Motor neuron (in vitro differentiated cells): Measurements from ENCODE around the gene FNDC3A. TPM values are rescaled to one million over a fixed set of nuclear protein-coding genes. Genes with fewer than 3 reads are reported as not detected.

Experiments
- ATAC-seq, 8 experiments: fragments of 200-7000 bp; cut with Tn5 transposase; replicated peaks in 6 of 8; 2 replicates each; pipeline ENCODE4 v1.8.0; 2021; ENCODE audit warnings: mild to moderate bottlenecking in 8 of 8, moderate library complexity in 8 of 8
- H3K27ac ChIP-seq, 2 donors: fragments of 250-450 bp; sonication (Bioruptor Pico); 2 replicates each; pipeline ENCODE4 v1.9.0; 2021; ENCODE audit warnings: antibody characterized with exemption in 2 of 2, mild to moderate bottlenecking in 2 of 2, moderate library complexity in 1 of 2
- H3K4me1 ChIP-seq, 2 donors: fragments of 250-450 bp; sonication (Bioruptor Pico); replicated peaks in 1 of 2; 2 replicates each; pipeline ENCODE4 v1.6.1; 2021; ENCODE audit warnings: antibody characterized with exemption in 2 of 2, mild to moderate bottlenecking in 2 of 2, moderate library complexity in 1 of 2
- H3K4me3 ChIP-seq, 5 donors: fragments of 250-450 bp; sonication (Bioruptor Pico); 2 replicates each; pipeline ENCODE4 v1.9.0; 2021; ENCODE audit warnings: antibody characterized with exemption in 5 of 5, mild to moderate bottlenecking in 5 of 5, moderate library complexity in 4 of 5
- WGBS, 10 experiments: fragments of 450-650 bp; shearing (Covaris generic); methylation state at CpG; one replicate each; pipeline ENCODE4 v1.0.0; 2022; 5-methylcytosine and 5-hydroxymethylcytosine counted together
- in situ Hi-C, 9 experiments: fragments of 400-800 bp; cut with MboI; loops; one replicate each; pipeline ENCODE4 v1.15.0; 2021; ENCODE audit warnings: low sequenced_read_pairs in 9 of 9, low pct_unique_long_range_greater_than_20kb in 2 of 9; ENCODE audit not compliant: unreplicated experiment in 9 of 9
- total RNA-seq, 8 experiments: library from RNA; unstranded; fragments of 300-600 nt; gene quantifications; 2 replicates each; pipeline versions ENCODE4 v1.2.3 to v1.2.4, GENCODE V29; 2022

Gene FNDC3A
- total RNA-seq, 8 experiments from 2014 or later, result 41.0 to 83.4 (median 49.5) TPM

DNA sequence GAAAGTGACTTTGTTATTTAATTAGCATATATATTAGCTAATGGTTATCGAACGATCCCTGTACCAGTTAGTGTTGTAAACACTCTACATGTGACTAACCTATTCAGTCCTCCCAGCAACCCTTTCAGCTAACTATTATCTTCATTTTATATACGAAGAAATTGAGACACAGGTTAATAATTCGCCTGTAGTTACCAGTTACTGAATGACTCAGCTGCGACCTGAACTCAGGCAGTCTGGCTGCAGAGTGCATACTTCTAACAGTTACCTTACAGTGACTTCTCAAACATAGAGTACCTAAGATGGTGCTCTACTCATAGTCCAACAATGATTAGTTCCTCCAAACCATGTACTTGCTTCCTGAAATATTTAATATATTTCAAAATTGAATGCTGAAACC lies 117.7 kb downstream of the FNDC3A start:
- ATAC-seq, result no peak
- H3K27ac ChIP-seq, result no peak overlapping the region
- no peak overlapping the region for H3K4me3 ChIP-seq
- peaks cover 0 to 4% of the 10 kb centered on the region in 2 donors for H3K4me1 ChIP-seq
- in situ Hi-C loops, result no loop called here
- 45 to 96% (median 91%) methylated on average over 2 to 5 of the region's 5 CpGs; no CpG with 5 or more reads in 1 of the 10 experiments for WGBS, 10 experiments

GRCh38 chr13:49097374-49097773 lies 121.7 kb downstream of the FNDC3A start:
- in situ Hi-C loops, result no loop called here
- Histone ChIP-seq H3K4me3 (no peak overlapping the region), H3K27ac (no peak overlapping the region), H3K4me1 (peaks cover 0 to 7% of the 10 kb centered on the region in 2 donors)
- ATAC-seq, result peak in 1 of 8 experiments; percentile 53
- WGBS, 10 experiments, result 56 to 100% (median 83%) methylated on average over 1 to 2 of the region's 2 CpGs; no CpG with 5 or more reads in 2 of the 10 experiments

- in situ Hi-C loops, result no loop called here
- WGBS, 10 experiments, result 11 to 100% (median 53%) methylated on average over 1 to 2 of the region's 2 CpGs
- no peak overlapping the region for H3K4me3 ChIP-seq
- H3K27ac ChIP-seq, result no peak overlapping the region
- H3K4me1 ChIP-seq, result peaks cover 0 to 7% of the 10 kb centered on the region in 2 donors
- ATAC-seq, result peak in 7 of 8 experiments; percentile 82 to 99 (median 97)
Observed at GRCh38 chr13:49098198-49098597, 122.5 kb downstream of the FNDC3A start.

DNA sequence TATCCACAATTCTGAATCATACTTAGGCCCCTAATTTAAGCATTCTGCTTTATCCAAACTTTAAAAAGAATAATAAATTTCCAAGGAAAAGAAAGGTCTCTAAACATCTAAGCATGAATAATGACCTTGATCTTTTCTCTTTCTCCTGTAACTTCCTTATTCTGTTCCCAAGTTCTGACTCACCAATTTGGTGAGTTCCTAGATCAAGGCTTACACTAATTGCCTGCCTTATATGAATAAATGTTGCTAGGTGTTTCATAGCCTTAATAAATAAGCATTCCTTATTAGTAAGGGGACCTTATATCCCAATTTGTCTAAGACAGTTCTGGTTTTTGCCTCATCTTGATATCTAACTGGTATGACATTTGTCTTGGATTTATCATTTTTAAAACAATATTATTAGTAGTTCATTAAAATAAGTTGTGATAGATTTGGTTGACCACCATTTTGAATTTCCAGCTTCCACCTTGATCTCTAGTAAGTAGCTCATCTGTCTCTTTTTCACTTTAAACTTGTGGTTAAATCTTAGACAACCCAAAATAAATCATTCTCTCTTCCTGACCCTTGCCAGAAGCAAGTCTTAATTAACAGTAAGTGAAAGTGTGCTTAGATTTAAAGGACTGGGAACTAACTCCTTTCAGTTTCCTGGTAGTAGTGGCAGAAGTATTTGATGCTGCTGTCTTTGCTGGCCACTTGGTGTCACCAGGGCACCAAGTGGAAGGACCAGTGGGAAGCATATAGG lies 123.2 kb downstream of the FNDC3A start:
- H3K4me1 ChIP-seq, result peaks cover 0 to 7% of the 10 kb centered on the region in 2 donors
- no peak overlapping the region for H3K4me3 ChIP-seq
- no peak overlapping the region for H3K27ac ChIP-seq
- peak in 2 of 8 experiments; percentile 32 to 44 for ATAC-seq
- in situ Hi-C loops, result no loop called here

- 80 to 100% (median 94%) methylated on average over 1 to 2 of the region's 2 CpGs for WGBS, 10 experiments
- Histone ChIP-seq H3K27ac (no peak overlapping the region), H3K4me1 (peaks cover 0 to 7% of the 10 kb centered on the region in 2 donors), H3K4me3 (no peak overlapping the region)
- in situ Hi-C loops, result no loop called here
- no peak for ATAC-seq
Observed at GRCh38 chr13:49099513-49099877, 123.8 kb downstream of the FNDC3A start.

DNA sequence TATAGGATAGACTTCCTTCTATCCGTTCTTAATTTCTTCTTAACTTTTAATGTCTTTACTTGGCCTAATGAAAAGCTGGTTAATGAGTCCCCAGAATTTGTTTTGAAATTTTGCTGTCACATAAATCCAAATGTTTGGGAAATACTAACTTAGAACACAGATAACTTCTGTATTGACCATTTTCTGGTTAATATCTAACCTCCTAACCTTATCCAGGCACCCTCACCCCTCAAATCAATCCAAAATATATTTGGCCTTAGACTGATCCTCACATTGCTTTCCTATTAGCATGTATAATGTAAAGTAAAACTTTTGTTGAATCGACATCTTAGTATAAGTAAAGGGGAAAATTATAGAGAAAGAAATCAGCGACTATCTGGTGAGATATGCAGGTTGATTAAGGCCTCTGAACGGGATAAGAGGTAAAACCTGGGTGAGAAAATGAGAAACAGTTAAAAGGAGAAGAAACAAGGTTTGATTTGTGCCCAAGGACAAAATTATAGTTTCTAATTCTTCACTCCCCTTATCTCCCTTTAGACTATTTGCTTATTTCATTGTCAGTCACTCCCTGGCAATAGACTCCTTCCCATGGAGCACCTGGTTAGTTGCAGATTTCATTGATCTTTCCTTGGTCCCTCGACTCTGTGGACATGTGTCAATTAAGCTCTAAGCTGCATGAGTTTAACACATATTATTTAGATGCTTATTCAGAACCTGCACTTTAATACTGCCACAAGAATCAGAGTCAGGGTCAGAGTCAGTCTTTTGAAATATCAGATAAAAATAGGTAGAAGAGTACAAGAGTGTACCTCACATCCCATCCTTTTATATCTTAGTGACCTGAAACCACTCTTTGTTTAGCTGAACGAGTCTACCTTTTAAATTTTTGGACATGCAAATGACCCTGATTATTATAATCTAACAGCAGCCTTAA lies 125.2 kb downstream of the FNDC3A start:
- 82 to 100% (median 91%) methylated on average over 2 to 6 of the region's 6 CpGs for WGBS, 10 experiments
- no peak for ATAC-seq
- in situ Hi-C loops, result no loop called here

DNA sequence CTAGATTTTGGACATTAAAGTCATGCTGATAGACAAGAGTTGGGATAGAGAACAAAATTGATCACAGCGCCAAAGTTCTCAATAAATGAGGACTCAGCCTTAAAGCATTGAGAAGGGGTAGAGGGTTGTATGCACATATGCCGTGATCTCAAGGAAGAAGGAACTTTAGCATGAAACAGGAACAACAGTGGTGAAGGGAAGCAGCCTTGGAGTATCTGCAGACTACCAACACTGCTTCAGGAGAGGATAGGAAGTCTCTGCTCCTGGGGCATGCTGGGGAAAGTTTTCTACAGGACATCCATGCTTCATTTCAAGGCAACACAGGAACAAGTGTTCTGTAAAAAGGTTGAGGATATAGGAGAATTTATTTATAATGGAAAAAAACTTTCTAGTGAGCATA lies 132.5 kb downstream of the FNDC3A start:
- in situ Hi-C loops, result no loop called here

More for the DNA sequence above, 125.2 kb downstream of the FNDC3A start:
- H3K4me1 ChIP-seq, result peaks cover 0 to 7% of the 10 kb centered on the region in 2 donors
- no peak overlapping the region for H3K27ac ChIP-seq
- no peak overlapping the region for H3K4me3 ChIP-seq

GRCh38 chr13:49110122-49110912 lies 134.6 kb downstream of the FNDC3A start:
- Histone ChIP-seq H3K27ac (peak overlapping the region; percentile 61 to 71), H3K4me1 (peaks cover 12 to 26% of the 10 kb centered on the region in 2 donors), H3K4me3 (peak overlapping the region; percentile 42 to 69 (median 53))
- ATAC-seq, result peak; percentile 76 to 90 (median 87)
- WGBS, 10 experiments, result 0 to 8% (median 1%) methylated on average over 5 to 16 of the region's 16 CpGs
- in situ Hi-C loops, result no loop called here

More for the DNA sequence above, 132.5 kb downstream of the FNDC3A start:
- H3K4me3 ChIP-seq, result no peak overlapping the region
- H3K4me1 ChIP-seq, result peaks cover 11 to 21% of the 10 kb centered on the region in 2 donors
- no peak overlapping the region for H3K27ac ChIP-seq
- no peak for ATAC-seq
- 67 to 100% (median 93%) methylated on average over 1 to 2 of the region's 2 CpGs; no CpG with 5 or more reads in 1 of the 10 experiments for WGBS, 10 experiments

DNA sequence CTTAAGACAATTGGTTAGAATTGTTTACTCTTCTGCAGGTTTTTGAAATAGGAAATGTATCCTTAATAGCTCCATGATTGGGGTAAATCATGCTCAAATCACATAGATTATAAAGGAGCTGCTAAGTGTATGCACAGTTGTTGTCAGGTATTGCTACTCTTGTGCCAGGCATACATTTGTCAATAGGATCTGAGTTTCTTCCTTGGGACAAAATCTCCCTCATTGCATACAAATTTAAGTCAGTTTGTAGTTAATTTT lies 135.1 kb downstream of the FNDC3A start:
- peak in 2 of 8 experiments; percentile 12 to 20 for ATAC-seq

DNA sequence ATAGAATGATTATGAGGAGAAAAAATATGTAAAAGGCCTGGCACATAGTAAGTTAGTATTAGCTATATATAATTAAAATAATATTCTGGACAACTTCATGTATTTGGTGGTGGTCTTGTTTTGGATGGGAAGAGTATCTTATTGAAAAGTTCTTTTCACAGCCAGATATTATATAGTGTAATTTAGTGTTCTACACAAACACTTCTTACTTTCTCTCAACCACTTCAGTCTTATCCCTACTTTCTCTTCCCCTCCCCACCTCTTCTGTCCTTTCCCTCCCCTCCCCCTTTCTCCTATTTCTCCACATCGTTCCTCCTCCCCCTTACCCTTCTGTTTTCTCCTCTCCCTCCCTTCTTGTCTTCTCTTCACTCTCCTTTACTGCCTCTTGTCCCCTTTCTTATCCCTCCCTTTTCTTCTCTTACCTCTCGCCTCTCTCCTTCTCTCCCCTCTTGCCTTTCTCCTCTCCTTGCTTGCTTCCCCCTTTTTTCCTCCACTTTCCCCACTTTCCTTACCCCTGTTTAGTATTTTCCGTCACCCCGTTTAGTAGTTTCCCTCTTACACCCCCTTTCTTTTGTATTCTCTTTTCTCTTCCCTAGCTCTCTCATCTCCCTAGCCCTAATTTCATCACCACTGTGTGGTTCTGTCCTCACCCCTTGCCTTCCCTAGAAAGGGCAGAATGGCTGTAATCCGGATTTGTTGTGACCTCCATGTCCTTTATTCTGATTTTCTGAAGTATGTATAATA lies 137.2 kb downstream of the FNDC3A start:
- Histone ChIP-seq H3K27ac (no peak overlapping the region), H3K4me3 (peak overlapping the region in 1 of 5 donors; percentile 9), H3K4me1 (peaks cover 12 to 26% of the 10 kb centered on the region in 2 donors)
- no peak for ATAC-seq
- WGBS, 10 experiments, result 0 to 68% (median 34%) methylated on average over 1 to 5 of the region's 5 CpGs
- in situ Hi-C loops, result no loop called here

More for the DNA sequence above, 135.1 kb downstream of the FNDC3A start:
- Histone ChIP-seq H3K27ac (no peak overlapping the region), H3K4me1 (peaks cover 12 to 26% of the 10 kb centered on the region in 2 donors), H3K4me3 (peak overlapping the region; percentile 42 to 69 (median 53))
- in situ Hi-C loops, result no loop called here

DNA sequence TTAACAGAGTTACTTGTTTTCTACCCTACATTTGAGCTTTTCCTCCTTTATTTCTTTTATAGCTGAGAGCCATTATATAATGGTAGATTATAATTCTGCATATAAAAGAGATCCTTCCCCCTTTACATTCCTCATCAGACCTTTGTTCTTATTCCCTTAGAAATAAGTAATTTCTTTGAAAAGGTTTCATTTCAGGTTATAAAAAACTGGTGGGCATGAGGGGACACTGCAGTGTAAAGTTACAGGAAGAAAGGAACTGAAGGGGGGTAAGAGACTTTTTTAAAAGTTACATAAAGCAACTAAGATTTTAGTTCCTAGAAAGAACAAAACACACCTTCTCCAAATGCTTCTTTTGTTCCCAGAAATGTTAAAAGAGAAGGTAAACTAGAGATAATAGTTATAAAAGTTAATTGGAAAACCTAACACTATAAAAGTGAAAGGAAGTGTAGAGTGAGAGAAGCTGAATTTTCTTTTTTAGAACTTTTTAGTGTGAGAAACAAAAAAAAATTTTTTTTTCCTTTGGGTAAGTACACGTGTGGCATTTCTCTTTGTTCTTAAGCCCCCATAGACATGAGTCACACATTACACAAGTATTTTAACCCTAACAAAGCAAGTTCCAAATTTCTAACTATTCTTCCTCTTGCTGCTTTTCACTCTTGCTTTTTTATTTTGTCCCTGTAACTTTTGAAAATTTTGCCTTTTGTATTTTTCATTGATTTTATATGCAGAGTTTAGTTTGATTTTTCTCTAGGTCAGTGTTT lies 138.0 kb downstream of the FNDC3A start:
- Histone ChIP-seq H3K27ac (no peak overlapping the region), H3K4me1 (peaks cover 12 to 26% of the 10 kb centered on the region in 2 donors), H3K4me3 (peak overlapping the region in 1 of 5 donors; percentile 9)
- in situ Hi-C loops, result no loop called here
- 0 to 65% (median 35%) methylated on average over 1 of the region's 1 CpG; no CpG with 5 or more reads in 2 of the 10 experiments for WGBS, 10 experiments
- ATAC-seq, result no peak

DNA sequence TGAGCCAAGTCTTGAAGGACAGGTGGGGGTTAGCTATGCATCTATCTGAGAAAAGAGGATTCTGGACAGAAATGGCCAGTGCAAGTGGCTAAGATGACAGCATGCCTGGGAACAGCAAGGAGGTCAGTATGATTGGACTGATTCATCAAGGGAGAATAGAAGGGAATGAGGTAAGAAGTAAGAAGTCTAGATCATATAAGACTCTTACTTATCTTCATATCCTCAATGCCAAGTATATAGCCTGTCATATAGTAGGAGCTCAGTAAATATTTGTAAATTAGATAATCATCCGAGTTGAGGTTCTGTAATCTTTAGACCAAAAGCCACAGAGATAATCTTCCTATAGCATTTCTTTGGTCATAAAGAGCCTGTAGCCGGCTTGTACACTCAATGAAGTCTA lies 141.2 kb downstream of the FNDC3A start:
- in situ Hi-C loops, result no loop called here
- no peak for ATAC-seq
- 88 to 100% (median 94%) methylated on average over 1 to 2 of the region's 2 CpGs; no CpG with 5 or more reads in 2 of the 10 experiments for WGBS, 10 experiments

More for the DNA sequence above, 141.2 kb downstream of the FNDC3A start:
- H3K4me3 ChIP-seq, result no peak overlapping the region
- peaks cover 9 to 19% of the 10 kb centered on the region in 2 donors for H3K4me1 ChIP-seq
- H3K27ac ChIP-seq, result no peak overlapping the region
